IPS-18c (cell line): Measurements from ENCODE around the gene B3GAT2.

Experiments used
- H3K4me3 ChIP-seq: 2 replicates; pipeline ENCODE4 v1.7.0; 2013; ENCODE audit warnings: low read depth, mild to moderate bottlenecking, low read length, moderate library complexity; ENCODE audit not compliant: insufficient read depth
- H3K9me3 ChIP-seq: one replicate; pipeline ENCODE4 v1.6.1; 2013; ENCODE audit warnings: mild to moderate bottlenecking, low read length, moderate library complexity; ENCODE audit not compliant: control insufficient read depth, insufficient read depth

The B3GAT2 gene

DNA sequence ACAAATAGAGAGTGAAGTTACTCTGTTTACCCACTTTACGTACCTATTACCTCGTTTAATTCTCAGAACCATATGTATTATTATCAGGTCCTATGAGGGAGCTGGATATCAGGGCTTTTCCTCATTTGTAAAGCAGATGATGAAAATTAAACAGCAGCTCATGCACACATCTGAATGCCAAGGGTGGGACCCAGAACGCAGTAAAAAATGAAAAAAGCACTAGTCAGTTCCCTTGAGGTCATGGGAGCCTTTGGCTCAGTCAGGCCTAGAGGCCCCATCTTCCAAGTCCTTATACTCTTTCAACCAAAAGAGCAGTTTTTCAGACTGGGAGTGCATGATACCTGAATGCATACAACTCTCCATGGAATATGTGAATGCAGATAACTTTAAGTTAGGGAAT is 23.0 kb downstream of the B3GAT2 start:
- Histone ChIP-seq H3K9me3 (no peaks in the 10 kb centered on the region), H3K4me3 (no peak overlapping the region)

GRCh38 chr6:70905742-70906141 is 51.1 kb downstream of the B3GAT2 start:
- Histone ChIP-seq H3K9me3 (no peaks in the 10 kb centered on the region), H3K4me3 (no peak overlapping the region)

DNA sequence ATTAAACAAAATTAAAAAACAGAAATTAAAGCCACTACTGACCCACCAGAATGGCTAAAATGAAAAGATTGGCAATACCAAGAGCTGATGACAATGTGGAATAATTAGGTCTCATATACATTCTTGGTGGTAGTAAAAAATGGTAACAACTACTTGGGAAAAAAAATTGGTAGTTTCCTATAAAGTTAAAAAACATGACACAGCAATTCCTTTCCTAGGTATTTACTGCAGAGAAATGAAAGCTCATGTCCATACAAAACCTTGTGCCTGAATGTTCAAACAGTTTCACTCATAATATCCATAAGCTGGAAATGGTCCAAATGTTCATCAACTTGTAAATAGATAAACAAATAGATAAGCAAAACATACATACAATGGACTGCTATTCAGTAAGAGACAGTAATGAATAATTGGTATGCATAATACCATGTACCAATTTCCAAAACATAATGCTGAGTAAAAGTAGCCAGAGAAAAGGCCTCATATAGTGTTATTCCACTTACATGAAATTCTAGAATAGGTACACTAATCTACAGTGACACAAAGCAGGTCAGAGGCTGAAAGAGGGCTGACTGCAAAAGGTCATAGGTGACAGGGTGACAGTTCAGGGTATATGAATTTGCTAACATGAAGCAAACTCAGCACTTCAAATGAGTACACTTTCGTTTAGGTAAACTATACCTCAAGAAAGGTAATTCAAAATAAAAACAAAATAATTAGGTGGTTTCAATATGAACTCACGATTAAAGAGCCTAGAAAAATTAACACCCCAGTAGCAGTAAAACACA is 53.0 kb downstream of the B3GAT2 start:
- Histone ChIP-seq H3K9me3 (no peaks in the 10 kb centered on the region), H3K4me3 (no peak overlapping the region)

- Histone ChIP-seq H3K9me3 (no peaks in the 10 kb centered on the region), H3K4me3 (no peak overlapping the region)
Measured at GRCh38 chr6:70901324-70901723, 55.5 kb downstream of the B3GAT2 start.

DNA sequence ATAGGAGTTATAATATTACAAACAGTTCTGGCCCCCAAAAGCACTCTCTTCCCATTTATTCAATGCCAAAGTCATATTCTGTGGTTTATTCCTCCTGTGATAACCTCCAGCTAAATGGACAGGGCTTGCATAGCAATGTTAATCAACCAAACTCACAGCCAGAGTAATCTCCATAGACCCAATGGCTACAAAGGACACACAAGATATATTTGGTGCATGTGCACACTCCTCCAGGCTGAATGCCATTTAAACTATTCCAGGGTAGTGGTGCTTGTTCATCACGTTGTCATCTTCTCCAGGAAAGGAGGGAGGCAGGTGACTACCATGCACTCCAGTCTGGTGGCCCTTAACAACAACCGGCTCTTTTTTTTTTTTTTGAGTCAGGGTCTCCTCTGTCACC is 56.8 kb downstream of the B3GAT2 start:
- no peak overlapping the region for H3K4me3 ChIP-seq
- H3K9me3 ChIP-seq = peaks cover 2% of the 10 kb centered on the region

- Histone ChIP-seq H3K9me3 (peaks cover 2% of the 10 kb centered on the region), H3K4me3 (no peak overlapping the region)
Measured at GRCh38 chr6:70894001-70894400, 62.9 kb downstream of the B3GAT2 start.

DNA sequence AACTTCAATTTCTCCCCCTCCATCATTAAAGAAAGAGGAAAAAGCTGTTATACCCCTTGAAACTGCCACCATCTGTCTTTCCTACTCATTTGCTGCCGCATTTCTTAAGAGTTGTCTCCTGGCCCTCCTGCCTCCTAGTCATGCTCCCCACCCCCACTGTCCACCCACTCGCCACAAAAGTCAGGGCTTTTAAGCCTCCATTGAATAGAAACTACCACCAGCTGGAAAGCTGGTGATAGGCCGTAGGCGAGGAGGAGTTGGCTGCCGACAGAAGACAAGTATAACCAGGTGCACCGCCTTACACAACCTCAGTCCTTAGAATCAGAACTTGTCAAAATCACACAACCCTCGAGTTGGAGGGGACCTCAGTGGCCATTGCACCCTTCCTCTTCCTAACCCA is 67.6 kb downstream of the B3GAT2 start:
- Histone ChIP-seq H3K9me3 (no peaks in the 10 kb centered on the region), H3K4me3 (no peak overlapping the region)

DNA sequence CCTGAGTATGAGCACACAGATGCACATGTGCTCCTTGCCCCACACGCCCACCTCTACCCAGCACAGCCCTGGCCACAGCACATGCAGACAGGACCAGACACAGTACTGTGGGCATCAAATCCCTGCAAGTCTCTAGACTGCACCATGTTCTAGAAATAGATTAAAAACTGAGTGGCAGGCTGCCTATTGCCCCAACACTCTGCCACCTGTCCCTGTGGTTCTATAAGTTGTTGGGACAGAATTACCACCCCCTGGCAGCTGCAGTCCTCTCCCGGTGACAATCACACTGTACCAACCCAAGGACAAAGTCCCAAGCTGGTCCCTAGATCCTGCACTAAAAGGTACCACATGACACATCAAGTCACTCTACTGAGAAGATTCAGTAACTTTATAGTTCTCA is 70.2 kb downstream of the B3GAT2 start:
- Histone ChIP-seq H3K9me3 (no peaks in the 10 kb centered on the region), H3K4me3 (no peak overlapping the region)

GRCh38 chr6:70886071-70886470 is 70.8 kb downstream of the B3GAT2 start:
- H3K9me3 ChIP-seq = no peaks in the 10 kb centered on the region
- H3K4me3 ChIP-seq = no peak overlapping the region

DNA sequence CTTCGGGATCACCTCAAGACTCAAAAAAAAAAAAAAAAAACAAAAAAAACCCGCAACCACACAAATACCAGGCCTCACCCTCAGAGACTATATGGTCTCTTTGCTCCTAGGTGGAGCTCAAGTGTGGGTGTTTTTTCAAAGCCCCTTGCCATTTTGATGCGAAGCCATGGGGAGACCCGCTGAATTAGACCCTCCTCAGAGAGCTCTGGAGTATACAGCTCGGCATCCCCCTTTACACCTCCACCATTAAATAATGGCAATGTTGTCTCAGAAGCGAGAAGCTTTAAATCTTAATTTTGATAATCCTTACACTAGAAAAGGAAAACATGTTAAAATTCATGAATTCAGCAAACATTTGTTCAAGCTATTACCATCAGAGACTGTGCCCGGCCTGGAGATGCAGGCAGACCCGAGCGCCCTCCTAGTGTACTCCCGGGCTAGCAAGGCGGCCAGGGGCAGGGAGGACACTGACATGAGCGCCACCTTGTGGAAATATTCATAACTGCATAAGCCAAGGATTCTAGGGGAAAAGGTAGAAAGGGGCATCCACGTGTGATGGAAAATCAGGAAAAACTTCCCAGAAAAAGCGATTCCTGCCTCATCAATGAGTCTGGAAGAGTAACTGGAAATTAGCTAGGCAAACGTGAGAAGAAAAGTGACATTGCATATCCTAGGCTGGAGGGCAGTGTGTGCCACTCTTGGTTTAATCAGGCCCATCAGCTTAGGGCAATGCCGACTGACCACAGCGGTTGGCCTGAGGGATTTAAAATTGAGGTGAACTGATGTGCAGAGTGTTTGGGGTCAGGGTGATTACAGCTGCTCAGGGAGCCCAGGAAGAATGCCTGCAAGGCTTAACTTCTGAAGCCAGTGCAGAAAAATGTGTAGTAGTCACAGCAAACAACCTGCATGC is 72.5 kb downstream of the B3GAT2 start:
- Histone ChIP-seq H3K9me3 (no peaks in the 10 kb centered on the region), H3K4me3 (no peak overlapping the region)

- no peaks in the 10 kb centered on the region for H3K9me3 ChIP-seq
- no peak overlapping the region for H3K4me3 ChIP-seq
Measured at GRCh38 chr6:70879496-70879895, 77.4 kb downstream of the B3GAT2 start.

DNA sequence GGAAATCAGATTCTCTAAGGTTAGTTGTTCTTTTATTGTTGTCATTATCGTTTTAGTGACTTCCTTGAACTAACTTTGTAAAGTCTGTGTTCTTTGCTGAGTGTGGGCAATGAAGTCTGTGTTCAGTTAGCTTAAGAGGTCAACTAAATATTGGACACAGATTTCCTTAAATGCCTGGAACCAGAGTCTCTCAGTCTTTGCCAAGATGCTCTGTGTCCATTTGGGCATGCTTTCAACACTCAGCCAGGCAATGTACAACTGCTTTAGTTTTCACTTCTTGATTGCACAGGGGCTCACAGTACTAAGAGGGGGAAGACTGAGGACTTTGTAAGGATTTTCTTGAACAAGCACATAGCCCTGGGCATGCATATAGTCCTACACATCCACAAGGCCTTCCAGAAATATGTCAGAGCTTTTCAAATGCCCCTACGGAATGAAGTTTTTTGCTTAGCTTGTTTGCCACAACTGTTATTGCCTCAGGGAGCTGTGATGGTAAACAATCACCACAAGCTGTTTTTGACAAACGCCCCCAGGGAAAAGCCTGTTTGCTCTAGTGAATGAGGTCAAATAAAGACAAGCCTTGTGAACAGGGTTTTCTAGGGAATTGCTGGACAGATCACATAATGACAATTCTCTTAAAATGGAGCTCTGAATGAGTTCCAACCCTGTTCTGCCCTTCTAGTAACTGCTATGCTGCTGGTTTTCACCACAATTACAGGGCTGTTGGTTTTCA is 82.5 kb downstream of the B3GAT2 start:
- H3K9me3 ChIP-seq = no peaks in the 10 kb centered on the region
- H3K4me3 ChIP-seq = no peak overlapping the region

DNA sequence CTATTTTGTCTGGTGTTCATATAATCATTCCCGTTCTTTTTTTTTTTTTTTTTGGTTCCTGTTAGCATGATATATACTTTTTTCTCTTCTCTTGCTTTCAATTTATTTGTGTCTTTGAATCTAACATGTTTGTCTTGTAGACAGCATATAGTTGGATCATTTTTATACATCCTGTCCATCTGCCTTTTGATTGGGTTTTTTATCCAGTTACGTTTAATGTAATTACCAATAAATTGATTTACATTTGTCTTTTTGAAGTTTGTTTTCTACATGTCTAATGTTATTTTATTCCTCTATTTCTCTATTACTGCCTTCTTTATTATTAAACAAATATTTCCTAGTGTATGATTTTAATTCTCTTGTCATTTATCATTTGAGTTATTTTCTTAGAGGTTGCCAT is 84.4 kb downstream of the B3GAT2 start:
- Histone ChIP-seq H3K4me3 (no peak overlapping the region), H3K9me3 (no peaks in the 10 kb centered on the region)

- no peak overlapping the region for H3K4me3 ChIP-seq
- no peaks in the 10 kb centered on the region for H3K9me3 ChIP-seq
Measured at GRCh38 chr6:70864401-70864800, 92.5 kb downstream of the B3GAT2 start.

- no peaks in the 10 kb centered on the region for H3K9me3 ChIP-seq
- no peak overlapping the region for H3K4me3 ChIP-seq
Measured at GRCh38 chr6:70863343-70863742, 93.5 kb downstream of the B3GAT2 start.

GRCh38 chr6:70860920-70861319 is 95.9 kb downstream of the B3GAT2 start:
- Histone ChIP-seq H3K4me3 (no peak overlapping the region), H3K9me3 (no peaks in the 10 kb centered on the region)

- no peak overlapping the region for H3K4me3 ChIP-seq
Measured at GRCh38 chr6:70860045-70860444, 96.8 kb downstream of the B3GAT2 start.

More at GRCh38 chr6:70860045-70860444, 96.8 kb downstream of the B3GAT2 start:
- no peaks in the 10 kb centered on the region for H3K9me3 ChIP-seq
